H1 (cell line): ENCODE results near the gene AATK. TPM values are rescaled to one million over a fixed set of nuclear protein-coding genes. Genes with fewer than 3 reads are reported as not detected.

ENCODE experiments used
- CBX8 ChIP-seq: fragments of 300-800, 300-1000 bp; sonication (generic); IDR thresholded peaks from 2 replicates; pipeline ENCODE4 v1.7.1; 2016; ENCODE audit warnings: low read depth, low read length, borderline replicate concordance
- CEBPB ChIP-seq: IDR thresholded peaks from 2 replicates; pipeline ENCODE4 v1.6.1; 2012; ENCODE audit warnings: low read depth, low read length
- CHD7 ChIP-seq: fragments of 300-600 bp; sonication (generic); IDR thresholded peaks from 2 replicates; pipeline ENCODE4 v1.7.1; 2012; ENCODE audit warnings: low read length, moderate library complexity, mild to moderate bottlenecking, inconsistent platforms; ENCODE audit not compliant: insufficient replicate concordance
- YY1 ChIP-seq: IDR thresholded peaks from 2 replicates; pipeline ENCODE4 v1.6.1; 2011; ENCODE audit warnings: low read depth, mild to moderate bottlenecking, low read length
- polyA plus RNA-seq, 7 experiments: library from polyadenylated mRNA; depleted of rRNA in 3 of 7; stranded (reverse) in 5 of 7; unstranded in 2 of 7; fragments of >200 nt in 5 of 7; fragments of 200-250 nt in 2 of 7; gene quantifications; 1 replicate in 5 of 7; 2 replicates in 1 of 7; 4 replicates in 1 of 7; pipeline versions ENCODE4 v1.2.1 to v1.2.3, GENCODE V29; 2011 to 2013; ENCODE audit warnings: missing spikeins in 2 of 7, mixed read lengths in 2 of 7
- total RNA-seq: library from RNA; stranded (reverse); fragmentation: NEBNext Ultra II Directional; extraction: Animal tissue kit (Norgen Biotek cat#: 25700); gene quantifications from 2 replicates; pipeline ENCODE4 v1.2.1, GENCODE V29; 2021

Gene AATK
- total and polyA plus RNA-seq, 2 of the 8 experiments (the other 6 are each of a cell fraction or from before 2014, with no cell fraction given): 1.7 to 3.5 TPM

- TF ChIP-seq CHD7: no peak
- no peak for TF ChIP-seq CBX8
- no peak for TF ChIP-seq CEBPB
- no peak for TF ChIP-seq YY1
These were observed 56.1 kb downstream of the AATK start (continued) for GRCh38 chr17:81109957-81110356.
